ENCODE measurements around the gene BAG5.
"Not testable (repeated sequence)": the region's sequence is repeated elsewhere in the genome, so short reads cannot be mapped to it uniquely, and the experiment has no call there.

Gene BAG5

GRCh38 chr14:103522649-103523574 lies 39.5 kb downstream of the BAG5 start, which contains the start of gene CKB:
Gene CKB, minus strand, starts transcription at chr14:103522830. Its CDS starts 337 bp downstream, at chr14:103522493.
- DNase-seq (no peak), ATAC-seq (no peak)

DNA sequence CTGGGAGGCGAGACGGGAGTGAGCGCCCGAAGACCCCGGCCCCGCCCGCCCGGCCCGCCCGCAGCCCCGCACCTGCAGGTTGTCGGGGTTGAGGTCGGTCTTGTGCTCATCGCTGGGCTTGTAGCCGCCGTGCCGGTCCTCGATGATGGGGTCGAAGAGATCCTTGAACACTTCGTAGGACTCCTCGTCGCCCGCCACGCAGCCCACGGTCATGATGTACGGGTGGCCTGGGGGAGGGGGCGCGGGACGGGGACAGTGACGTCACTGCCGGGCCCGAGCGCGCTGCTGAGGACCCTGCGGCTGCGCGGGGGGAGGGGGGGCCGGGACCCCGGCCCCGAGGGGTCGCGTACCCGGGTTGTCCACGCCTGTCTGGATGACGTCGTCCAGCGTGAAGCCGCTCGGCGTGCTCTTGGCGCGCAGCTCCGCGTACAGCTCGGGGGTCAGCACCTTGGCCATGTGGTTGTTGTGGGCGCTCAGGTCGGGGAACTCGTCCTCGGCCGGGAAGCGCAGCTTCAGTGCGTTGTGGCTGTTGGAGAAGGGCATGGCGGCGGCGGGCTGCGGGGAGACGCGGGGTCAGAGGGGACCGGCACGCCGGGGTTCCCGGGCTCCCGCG lies 40.4 kb downstream of the BAG5 start:
- DNase-seq (no peak), ATAC-seq (no peak)

GRCh38 chr14:103521438-103521950 lies 41.0 kb downstream of the BAG5 start:
- ATAC-seq (no peak), DNase-seq (no peak)

DNA sequence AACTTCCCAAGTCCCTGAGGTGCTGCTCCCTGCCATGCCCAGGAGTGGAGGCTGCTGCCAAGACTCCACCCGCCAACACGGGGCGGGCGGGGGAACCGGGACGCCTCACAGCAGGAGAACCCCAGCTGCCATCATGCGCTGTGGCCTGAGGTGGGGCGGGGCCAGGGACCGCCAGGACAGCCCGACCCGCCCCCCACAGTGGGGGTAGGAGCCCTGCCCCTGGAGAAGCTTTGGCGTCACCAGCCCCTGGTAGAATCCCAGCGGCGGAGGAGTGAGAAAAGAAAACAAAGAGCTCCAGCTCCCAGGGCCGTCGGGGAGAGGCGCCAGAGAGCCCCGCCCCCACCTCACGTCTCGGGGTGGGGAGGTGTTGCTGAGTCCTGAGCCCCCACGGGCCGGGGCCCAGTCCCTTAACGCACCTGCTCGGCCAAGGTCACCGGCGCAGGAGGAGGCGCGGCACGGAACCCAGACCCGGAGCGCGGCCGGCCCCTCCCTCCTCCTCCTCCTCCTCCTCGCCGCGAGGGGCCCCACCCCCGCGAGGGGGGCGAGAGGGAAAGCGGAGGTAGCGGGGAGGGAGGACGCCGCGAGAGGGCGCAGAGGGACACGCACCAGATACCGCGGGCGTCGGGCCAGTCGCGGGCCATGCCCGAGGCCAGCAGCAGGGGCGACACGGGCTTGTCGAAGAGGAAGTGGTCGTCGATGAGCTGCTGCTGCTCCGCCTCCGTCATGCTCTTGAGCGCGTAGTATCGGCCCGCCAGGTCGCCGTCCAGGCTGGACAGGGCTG lies 41.6 kb downstream of the BAG5 start:
- peak; percentile 68 for DNase-seq
- ATAC-seq = peak; percentile 42

DNA sequence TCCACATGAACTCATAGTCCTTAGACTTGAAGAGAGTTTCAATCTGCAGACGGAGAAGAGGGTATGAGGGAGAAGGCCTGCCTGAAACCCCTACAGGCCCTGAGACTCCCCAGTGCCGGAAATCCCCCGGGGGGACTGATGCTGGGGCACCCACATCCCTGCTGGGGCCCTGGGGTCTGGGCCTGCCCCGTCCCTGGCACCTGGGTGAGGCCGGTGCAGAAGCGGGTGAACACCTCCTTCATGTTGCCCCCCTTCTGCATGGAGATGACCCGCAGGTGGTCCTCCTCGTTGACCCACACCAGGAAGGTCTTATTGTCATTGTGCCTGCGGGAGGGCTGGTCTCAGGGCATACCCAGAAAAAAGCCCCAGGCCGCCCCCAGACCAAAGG lies 42.2 kb downstream of the BAG5 start:
- DNase-seq = no peak
- ATAC-seq = no peak

DNA sequence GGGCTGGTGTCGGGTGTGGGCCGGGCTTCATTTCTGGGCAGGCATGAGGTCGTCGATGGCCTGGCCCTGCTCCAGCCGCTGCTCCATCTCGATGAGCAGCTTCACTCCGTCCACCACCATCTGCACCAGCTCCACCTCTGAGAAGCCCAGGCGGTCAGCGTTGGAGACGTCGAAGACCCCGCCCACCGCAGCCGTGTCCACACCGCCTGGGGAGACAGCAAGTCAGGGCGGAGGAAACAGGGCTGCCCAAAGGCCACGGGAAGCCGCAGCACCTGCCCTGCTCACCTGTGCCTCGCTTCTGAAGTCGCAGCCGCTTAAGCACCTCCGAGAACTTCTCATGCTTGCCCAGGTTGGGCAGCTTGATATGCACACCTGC lies 42.6 kb downstream of the BAG5 start:
- DNase-seq = no peak
- no peak for ATAC-seq

DNA sequence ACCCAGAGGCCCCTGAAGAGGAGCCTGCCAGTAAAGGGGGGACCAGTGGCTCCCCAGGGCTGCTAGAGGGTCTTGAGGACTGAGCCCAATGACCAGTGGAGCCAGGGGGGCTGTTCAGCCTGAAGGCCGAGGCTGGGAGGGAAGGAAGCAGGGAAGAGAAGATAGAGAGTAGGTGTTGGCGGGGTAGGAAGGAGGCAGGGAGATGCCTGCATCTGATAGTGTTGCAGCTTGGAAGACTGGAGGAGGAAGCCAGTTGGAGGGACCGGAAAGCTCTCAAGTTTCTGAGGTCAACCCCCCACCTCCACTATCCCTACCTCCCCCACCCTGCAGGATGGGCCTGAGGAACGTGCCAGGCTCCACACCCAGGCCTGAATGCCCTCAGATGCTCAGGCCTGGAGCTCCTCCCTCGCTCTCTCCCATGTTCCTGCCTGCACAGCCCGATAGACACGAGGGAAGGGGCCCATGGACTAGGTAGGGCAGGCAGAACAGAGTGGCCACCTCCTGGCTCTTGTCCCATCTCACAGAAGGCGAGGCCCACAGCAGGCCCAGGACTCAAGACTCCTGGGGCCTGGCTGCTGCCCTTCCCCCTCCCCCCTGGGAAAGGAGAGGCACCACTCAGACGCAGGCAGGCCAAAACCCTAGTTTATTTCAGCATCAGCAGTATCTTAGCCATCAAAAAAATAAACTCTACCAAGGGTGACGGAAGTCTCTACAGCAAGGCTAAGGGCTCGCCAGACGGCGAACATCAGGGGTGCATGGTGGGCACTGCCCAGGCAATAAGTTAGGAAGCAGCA lies 43.2 kb downstream of the BAG5 start:
- DNase-seq (no peak), ATAC-seq (no peak)

- DNase-seq (peak; percentile 79), ATAC-seq (no peak)
These were observed 43.9 kb downstream of the BAG5 start for GRCh38 chr14:103518422-103519042.

DNA sequence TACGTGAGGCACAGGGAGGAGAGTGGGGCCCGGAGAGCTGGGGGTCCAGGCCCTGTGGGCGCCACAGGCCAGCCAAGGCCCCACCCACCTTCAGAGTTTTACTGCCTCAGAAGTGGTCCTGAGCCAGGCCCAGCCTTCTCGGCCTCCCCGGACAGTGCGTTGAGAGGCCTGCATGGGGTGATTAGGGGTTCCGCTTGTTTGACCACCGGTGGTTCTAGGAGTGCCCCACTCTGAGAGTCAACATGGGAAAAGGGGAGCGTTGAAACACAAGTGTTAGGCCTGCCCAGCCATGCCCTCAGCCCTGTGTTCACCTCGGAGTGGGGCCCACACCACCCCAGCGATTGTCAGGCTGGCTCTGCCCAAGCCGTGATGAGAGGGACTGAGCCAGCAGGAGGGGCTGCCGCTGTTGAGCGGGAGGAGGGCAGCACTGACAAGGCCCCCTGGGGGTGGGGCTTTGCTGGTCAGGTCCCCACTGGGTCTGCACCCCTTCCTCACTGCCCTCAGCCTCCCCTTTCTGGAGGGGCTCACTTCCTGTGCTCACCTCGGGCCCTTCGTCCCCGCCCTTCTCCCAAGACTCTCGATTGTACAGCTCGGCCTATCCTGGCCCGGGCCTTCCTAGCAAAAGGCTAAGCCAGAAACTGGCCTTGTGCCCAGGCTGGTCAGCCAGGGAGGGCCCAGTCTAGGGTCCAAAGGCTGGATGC lies 44.6 kb downstream of the BAG5 start:
- DNase-seq (no peak), ATAC-seq (no peak)

- ATAC-seq (no peak), DNase-seq (no peak)
These were observed 45.3 kb downstream of the BAG5 start for GRCh38 chr14:103517174-103517566.

- no peak for ATAC-seq
- DNase-seq = no peak
These were observed 45.9 kb downstream of the BAG5 start for GRCh38 chr14:103516426-103517173.

GRCh38 chr14:103514596-103515421 lies 47.6 kb downstream of the BAG5 start:
- DNase-seq (no peak), ATAC-seq (no peak)

DNA sequence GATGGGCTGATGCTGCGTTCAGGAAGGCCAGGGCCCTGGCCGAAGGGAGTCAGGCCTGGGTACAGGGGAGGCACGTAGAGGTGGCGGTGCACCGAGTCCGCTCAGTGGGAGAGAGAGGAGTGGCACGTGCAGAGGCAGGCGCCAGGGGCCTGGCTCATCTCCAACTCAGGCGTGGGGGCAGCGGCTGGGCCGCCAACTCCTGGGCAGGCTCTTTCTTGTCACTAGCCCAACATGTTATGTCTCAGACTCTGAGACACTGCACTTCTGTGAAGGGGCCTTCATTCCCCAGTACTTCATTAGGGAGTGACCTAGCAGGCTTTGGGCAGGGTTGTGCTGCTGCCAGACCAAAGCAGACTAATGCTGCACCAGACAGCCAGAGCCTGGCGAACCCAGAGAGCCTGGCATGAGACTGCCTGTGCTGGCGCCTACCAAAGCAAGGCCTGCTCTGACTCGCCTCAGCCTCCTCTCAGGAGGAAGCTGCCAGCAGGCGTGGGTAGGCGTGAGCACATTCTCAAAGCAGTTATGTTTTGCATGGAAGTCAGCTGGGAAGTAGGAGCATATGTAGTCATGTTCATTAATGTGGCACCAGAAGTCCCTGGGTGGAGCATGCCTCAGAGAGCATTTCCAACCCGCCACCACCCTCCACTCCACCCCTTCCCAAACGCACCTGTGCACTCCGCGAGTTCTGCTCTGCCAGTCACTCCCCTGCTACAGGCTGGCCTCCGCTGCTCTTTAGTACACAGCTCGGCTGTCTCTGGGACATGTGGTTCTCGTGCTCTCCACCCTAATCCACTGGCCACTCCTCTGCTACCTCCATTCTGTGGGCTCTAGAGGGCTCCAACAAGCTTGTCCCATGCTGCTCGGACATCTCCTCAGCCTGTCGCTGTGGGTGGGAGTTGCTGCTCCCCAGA lies 49.5 kb downstream of the BAG5 start:
- no peak for DNase-seq
- ATAC-seq = peak; percentile 21

GRCh38 chr14:103512180-103512579 lies 50.3 kb downstream of the BAG5 start:
- DNase-seq, ATAC-seq: not testable (repeated sequence)

- no peak for DNase-seq
- no peak for ATAC-seq
These were observed 51.4 kb downstream of the BAG5 start for GRCh38 chr14:103510724-103511693.

GRCh38 chr14:103509864-103510723 lies 52.4 kb downstream of the BAG5 start:
- DNase-seq (no peak), ATAC-seq (no peak)
